Activated CD8-positive, alpha-beta memory T cell treated with anti-CD3 and anti-CD28 coated beads, Interleukin-2, amount 50 U/mL, for 4 hours (primary cell): ENCODE results near the gene CDH18.
"Not testable (repeated sequence)": the region's sequence is repeated elsewhere in the genome, so short reads cannot be mapped to it uniquely, and the experiment has no call there.

Source experiments
- DNase-seq: peaks from one replicate; pipeline ENCODE4 v3.0.0-alpha.2; 2020

Gene CDH18

GRCh38 chr5:19855031-19855430 is 133.0 kb downstream of the CDH18 start:
- no peak for DNase-seq

GRCh38 chr5:19853616-19854240 is 134.3 kb downstream of the CDH18 start:
- DNase-seq, result no peak

- DNase-seq, result no peak
Measured at GRCh38 chr5:19837536-19838174, 150.3 kb downstream of the CDH18 start.

GRCh38 chr5:19835442-19835841 is 152.6 kb downstream of the CDH18 start:
- no peak for DNase-seq

- not testable (repeated sequence) for DNase-seq
Measured at GRCh38 chr5:19812720-19813119, 175.3 kb downstream of the CDH18 start.

- DNase-seq, result no peak
Measured at GRCh38 chr5:19806756-19807155, 181.2 kb downstream of the CDH18 start.

- DNase-seq, result no peak
Measured at GRCh38 chr5:19802686-19803085, 185.3 kb downstream of the CDH18 start.

- no peak for DNase-seq
Measured at GRCh38 chr5:19795218-19795617, 192.8 kb downstream of the CDH18 start.

GRCh38 chr5:19790829-19791466 is 197.1 kb downstream of the CDH18 start:
- no peak for DNase-seq

GRCh38 chr5:19782566-19782965 is 205.4 kb downstream of the CDH18 start:
- DNase-seq, result no peak

GRCh38 chr5:19777363-19777762 is 210.6 kb downstream of the CDH18 start:
- no peak for DNase-seq

GRCh38 chr5:19776886-19777285 is 211.1 kb downstream of the CDH18 start:
- DNase-seq, result not testable (repeated sequence)

GRCh38 chr5:19771174-19771835 is 216.7 kb downstream of the CDH18 start:
- DNase-seq, result no peak

- DNase-seq, result no peak
Measured at GRCh38 chr5:19770396-19770795, 217.6 kb downstream of the CDH18 start.

- DNase-seq, result no peak
Measured at GRCh38 chr5:19767987-19768386, 220.0 kb downstream of the CDH18 start.

GRCh38 chr5:19753579-19753978 is 234.4 kb downstream of the CDH18 start:
- DNase-seq, result no peak

GRCh38 chr5:19751326-19751725 is 236.7 kb downstream of the CDH18 start:
- no peak for DNase-seq

GRCh38 chr5:19745247-19745646 is 242.8 kb downstream of the CDH18 start:
- no peak for DNase-seq

GRCh38 chr5:19739671-19740070 is 248.3 kb downstream of the CDH18 start:
- DNase-seq, result no peak

GRCh38 chr5:19734776-19735175 is 253.2 kb downstream of the CDH18 start:
- DNase-seq, result no peak

- DNase-seq, result no peak
Measured at GRCh38 chr5:19733612-19734495, 254.1 kb downstream of the CDH18 start.

GRCh38 chr5:19728571-19728970 is 259.4 kb downstream of the CDH18 start:
- DNase-seq, result no peak

- no peak for DNase-seq
Measured at GRCh38 chr5:19719109-19719508, 268.9 kb downstream of the CDH18 start.
